ENCODE results near the gene NXPE4.

NXPE4 gene

DNA sequence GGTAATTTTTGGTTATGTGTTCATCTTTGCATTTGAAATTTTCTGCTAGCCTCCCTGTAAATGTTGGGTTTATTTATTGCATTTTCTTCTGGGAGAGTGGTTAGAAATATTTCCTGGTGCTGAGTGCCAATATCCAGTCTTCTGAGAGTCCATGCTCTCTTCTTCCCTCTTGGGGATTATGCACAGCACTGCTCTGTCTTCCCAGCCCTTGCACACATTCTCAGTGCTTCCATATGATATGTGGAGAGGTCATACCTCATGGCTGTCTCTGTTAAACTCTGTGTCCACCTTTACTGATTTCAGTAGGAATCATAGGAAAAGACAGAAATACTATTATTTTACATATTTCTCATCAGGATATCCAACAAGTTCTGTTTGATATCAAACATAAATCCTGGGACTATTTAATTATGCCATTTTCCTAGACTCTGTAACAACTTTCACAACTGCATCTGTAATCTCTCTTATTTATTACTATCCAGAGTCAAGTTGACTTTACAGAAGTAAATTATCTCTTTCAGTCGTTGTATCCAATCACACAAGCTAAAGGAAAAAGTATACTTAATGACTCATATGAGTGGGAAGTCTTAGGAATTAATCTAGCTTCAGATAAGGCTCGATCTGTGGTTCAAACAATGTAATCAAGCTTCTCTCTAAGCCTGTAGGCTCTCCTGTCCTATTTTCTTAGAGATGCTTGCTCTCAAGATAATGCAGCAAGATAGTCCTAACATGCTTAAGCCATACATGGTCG is 33.2 kb downstream of the NXPE4 start:
- no peak for DNase-seq (ENCODE audit: low read depth, low spot score)

DNA sequence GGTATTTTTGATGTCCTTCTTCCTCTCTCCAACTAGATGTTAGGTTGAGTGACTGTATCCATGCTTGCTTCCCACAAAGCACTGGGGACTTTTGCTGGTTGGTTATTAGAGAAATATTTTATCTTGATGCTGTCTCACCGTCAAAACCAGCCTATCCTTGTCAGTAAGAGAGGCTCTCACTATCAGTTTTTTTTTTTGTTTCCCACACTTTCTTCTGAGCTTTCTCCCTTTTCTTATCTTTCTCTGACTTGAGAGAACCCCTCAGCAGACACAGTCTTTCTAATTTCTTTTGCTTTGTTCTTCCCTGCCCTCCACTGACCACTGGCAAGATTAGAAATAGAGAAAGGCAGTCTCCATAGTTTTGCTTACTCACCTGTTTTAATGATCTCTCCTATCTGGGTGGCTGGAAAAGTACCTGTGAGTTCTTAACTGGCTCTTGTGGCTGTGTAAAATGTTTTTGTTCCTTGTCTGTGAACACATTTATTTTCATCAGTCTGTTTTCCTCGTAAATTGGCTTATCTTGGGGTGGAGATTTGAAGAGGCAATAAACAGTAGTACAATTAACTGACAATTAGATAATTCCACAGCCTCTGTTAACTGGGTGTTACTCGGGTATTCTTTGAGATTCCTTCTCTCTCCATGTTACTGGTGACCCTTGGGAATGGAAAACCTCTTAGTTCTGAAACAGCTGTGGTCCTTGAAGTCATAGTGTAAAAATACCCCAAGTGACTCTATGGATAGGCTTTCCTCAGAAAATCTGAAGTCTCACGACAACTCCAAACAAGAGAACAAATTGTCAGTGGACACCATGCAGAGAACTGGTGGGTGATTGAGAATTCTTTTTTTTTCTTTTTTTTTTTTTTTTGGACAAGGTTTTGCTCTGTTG is 35.9 kb downstream of the NXPE4 start, which contains the start of gene NXPE1:
NXPE1 (minus strand) TSS at position 457 of the 886 bp plus-strand sequence. CDS start 8,680 bp downstream, outside the sequence.
- no peak for DNase-seq (ENCODE audit: low read depth, low spot score)

DNA sequence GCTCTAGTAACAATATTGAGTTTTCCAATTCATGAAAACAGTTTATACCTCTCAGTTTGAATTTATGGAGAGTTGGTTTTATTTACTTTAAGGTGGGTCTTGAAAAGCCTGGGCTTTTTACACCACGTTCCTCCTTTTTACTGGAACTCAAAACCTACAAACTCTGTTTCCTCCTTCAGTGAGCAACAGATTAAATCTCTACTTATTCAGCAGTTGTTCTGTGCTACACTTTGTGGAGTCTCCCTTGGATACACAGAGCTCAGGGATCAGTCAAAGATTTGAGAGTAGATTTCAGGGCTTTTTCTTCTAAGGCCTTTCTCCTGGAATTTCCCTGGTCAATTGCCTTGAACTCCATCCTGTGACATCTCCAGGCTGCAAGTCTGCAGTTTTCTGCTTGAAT is 39.5 kb downstream of the NXPE4 start:
- DNase-seq (ENCODE audit: low read depth, low spot score), result no peak

DNA sequence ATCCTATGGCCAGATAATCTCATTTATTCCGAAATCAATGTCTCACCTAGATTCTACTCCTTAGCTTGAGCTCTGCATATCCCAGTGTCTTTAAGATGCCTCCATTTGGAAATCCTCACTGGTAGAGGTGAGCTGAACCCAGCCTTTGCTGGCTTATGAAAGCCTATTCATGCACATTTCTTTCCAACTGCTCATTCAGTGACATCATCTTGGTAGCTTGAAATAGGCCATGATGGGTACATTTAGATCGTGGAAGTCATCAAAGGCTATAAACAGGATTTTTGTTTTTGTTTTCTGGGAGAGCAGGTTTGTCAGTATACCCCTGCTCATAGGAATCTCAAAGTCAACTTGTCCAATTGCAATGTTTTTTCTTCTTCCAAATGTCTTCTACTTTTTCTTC is 41.9 kb downstream of the NXPE4 start:
- DNase-seq (ENCODE audit: low read depth, low spot score), result no peak

DNA sequence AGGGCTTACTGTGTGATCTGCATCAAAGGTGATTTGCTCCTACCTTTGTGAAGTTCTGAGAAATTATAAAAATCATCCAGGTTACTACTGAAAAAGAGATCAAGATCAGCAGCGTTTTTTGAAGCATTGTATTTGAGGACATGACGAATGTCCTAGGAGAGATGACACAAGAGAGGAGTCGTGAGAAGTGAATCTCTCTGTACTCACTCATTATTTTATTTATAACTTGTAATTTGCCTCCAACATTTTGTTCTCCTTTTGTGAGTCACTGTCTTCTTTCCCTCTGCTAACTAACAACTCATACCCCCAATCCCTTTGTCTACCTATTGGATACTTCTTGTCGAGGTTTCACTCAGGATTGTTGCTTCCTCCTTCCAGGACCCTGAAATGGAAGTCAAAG is 44.5 kb downstream of the NXPE4 start:
- DNase-seq (ENCODE audit: low read depth, low spot score), result no peak

DNA sequence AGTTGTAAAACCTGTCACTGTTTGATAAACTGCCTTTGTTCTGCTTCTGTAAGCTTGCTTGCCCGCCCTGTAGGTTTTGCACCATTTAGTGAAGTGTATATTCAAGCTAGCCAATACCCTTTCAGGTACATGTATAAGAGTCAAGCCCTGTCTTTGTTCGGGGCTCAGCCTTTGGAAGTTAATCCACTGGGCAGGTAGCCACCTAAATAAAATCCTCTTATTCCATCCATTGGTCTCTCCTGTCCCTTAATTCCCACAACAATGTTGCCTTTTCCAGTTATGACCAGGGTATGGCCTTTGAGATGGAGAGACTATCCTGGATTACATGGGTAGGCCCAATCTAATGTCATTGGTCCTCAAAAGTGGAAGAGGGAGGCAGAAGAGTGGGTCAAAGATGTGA is 69.9 kb downstream of the NXPE4 start:
- no peak for DNase-seq (ENCODE audit: low read depth, low spot score)

DNA sequence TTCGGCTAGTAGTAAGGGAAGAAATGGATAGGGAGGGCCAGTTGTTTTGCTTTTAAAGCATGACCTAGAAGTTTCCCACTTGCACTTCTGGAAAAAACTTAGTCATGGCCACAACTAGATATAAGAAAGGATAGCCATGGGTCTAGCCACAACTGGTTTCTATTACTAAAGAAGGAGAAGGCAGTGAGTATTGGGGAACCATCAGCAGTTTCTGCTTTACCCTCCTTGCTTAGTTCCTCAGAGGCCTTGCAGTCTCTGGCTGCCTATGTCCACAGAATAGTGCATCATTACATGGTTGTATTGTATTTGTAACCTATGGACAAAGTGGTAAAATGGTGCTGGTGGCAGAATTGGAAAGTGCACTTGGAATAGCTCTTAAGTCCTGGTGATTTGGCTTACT is 71.5 kb downstream of the NXPE4 start:
- no peak for DNase-seq (ENCODE audit: low read depth, low spot score)

DNA sequence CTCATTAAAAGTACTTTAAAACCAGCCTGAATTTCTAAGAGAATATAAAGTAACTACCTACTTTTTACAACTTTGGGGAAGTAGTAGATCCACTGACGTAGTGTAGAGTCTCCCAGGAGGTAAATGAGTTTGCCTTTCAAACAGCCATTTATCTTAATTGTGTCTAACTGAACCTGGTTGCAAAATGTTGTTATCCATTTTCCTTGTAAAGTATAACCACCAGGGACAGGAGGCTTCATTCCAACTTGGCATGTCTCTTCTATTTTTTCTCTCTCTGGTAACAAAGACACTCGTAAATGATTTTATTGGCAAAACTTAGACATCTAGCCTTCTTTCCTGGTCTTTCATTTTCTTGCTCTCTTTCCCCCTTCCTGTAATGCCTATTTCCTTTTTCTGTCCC is 72.8 kb downstream of the NXPE4 start:
- no peak for DNase-seq (ENCODE audit: low read depth, low spot score)
